Neutrophil (primary cell): ENCODE measurements around the gene EPB41L1.

Experiments
- H3K27ac ChIP-seq: fragments of 200-600 bp; sonication (generic); 2 replicates; pipeline ENCODE4 v1.5.1; 2016; ENCODE audit warnings: mild to moderate bottlenecking, moderate library complexity
- H3K27me3 ChIP-seq: fragments of 200-600 bp; sonication (generic); 2 replicates; pipeline ENCODE4 v1.6.0; 2016; ENCODE audit warnings: mild to moderate bottlenecking
- H3K36me3 ChIP-seq: fragments of 200-600 bp; sonication (generic); 2 replicates; pipeline ENCODE4 v1.5.1; 2017
- H3K4me1 ChIP-seq, 2 experiments: fragments of 200-600 bp in 1 of 2; sonication (generic) in 1 of 2; 1 replicate in 1 of 2; 2 replicates in 1 of 2; pipeline versions ENCODE4 v1.5.1 to v1.6.1; 2013 to 2016; ENCODE audit warnings: low read depth in 1 of 2, low read length in 1 of 2, mild to moderate bottlenecking in 1 of 2, moderate library complexity in 1 of 2; ENCODE audit not compliant: control insufficient read depth in 1 of 2, insufficient read depth in 1 of 2
- H3K4me3 ChIP-seq, 2 experiments: fragments of 200-600 bp in 1 of 2; sonication (generic) in 1 of 2; 1 replicate in 1 of 2; 2 replicates in 1 of 2; pipeline ENCODE4 v1.5.1; 2013 to 2016; ENCODE audit warnings: low read depth in 1 of 2, low read length in 1 of 2, mild to moderate bottlenecking in 1 of 2, moderate library complexity in 1 of 2
- H3K9me3 ChIP-seq: fragments of 200-600 bp; sonication (generic); 2 replicates; pipeline ENCODE4 v1.5.1; 2016
- CTCF ChIP-seq: fragments of 200-600 bp; sonication (generic); IDR thresholded peaks from 2 replicates; pipeline ENCODE4 v1.5.1; 2016; ENCODE audit warnings: antibody characterized with exemption

Gene EPB41L1

GRCh38 chr20:36241678-36242077, 87.1 kb downstream of the EPB41L1 start:
- Histone ChIP-seq H3K27ac (no peak overlapping the region), H3K4me3 (no peak overlapping the region), H3K4me1 (peaks cover 8 to 9% of the 10 kb centered on the region in 2 experiments), H3K9me3 (no peaks in the 10 kb centered on the region), H3K27me3 (no peaks in the 10 kb centered on the region), H3K36me3 (peaks cover 59% of the 10 kb centered on the region)
- no peak for TF ChIP-seq CTCF

GRCh38 chr20:36243726-36244125, 89.2 kb downstream of the EPB41L1 start:
- Histone ChIP-seq H3K36me3 (peaks cover 79% of the 10 kb centered on the region), H3K9me3 (no peaks in the 10 kb centered on the region)

GRCh38 chr20:36246401-36246800, 91.9 kb downstream of the EPB41L1 start:
- Histone ChIP-seq H3K4me3 (no peak overlapping the region), H3K36me3 (peaks cover 80% of the 10 kb centered on the region), H3K27ac (no peak overlapping the region), H3K4me1 (no peaks in the 10 kb centered on the region), H3K9me3 (no peaks in the 10 kb centered on the region), H3K27me3 (no peaks in the 10 kb centered on the region)
- TF ChIP-seq CTCF = no peak

More at GRCh38 chr20:36243726-36244125, 89.2 kb downstream of the EPB41L1 start:
- Histone ChIP-seq H3K27me3 (no peaks in the 10 kb centered on the region), H3K4me1 (no peaks in the 10 kb centered on the region), H3K27ac (no peak overlapping the region), H3K4me3 (no peak overlapping the region)
- TF ChIP-seq CTCF = no peak

- Histone ChIP-seq H3K9me3 (no peaks in the 10 kb centered on the region), H3K27ac (no peak overlapping the region), H3K4me1 (no peaks in the 10 kb centered on the region), H3K4me3 (no peak overlapping the region), H3K36me3 (peaks cover 79% of the 10 kb centered on the region), H3K27me3 (no peaks in the 10 kb centered on the region)
- no peak for TF ChIP-seq CTCF
Measured at GRCh38 chr20:36248836-36249235, 94.3 kb downstream of the EPB41L1 start.

GRCh38 chr20:36249450-36249849, 94.9 kb downstream of the EPB41L1 start:
- Histone ChIP-seq H3K4me1 (no peaks in the 10 kb centered on the region), H3K9me3 (no peaks in the 10 kb centered on the region), H3K27me3 (no peaks in the 10 kb centered on the region), H3K36me3 (peaks cover 73% of the 10 kb centered on the region), H3K27ac (no peak overlapping the region), H3K4me3 (no peak overlapping the region)
- no peak for TF ChIP-seq CTCF

- Histone ChIP-seq H3K27ac (no peak overlapping the region), H3K4me1 (no peaks in the 10 kb centered on the region), H3K4me3 (no peak overlapping the region), H3K36me3 (peaks cover 67% of the 10 kb centered on the region), H3K27me3 (no peaks in the 10 kb centered on the region), H3K9me3 (no peaks in the 10 kb centered on the region)
- no peak for TF ChIP-seq CTCF
Measured at GRCh38 chr20:36251426-36251825, 96.9 kb downstream of the EPB41L1 start.
